Measurements from ENCODE around the gene PDRG1. TPM values are rescaled to one million over a fixed set of nuclear protein-coding genes. Genes with fewer than 3 reads are reported as not detected.
A peak's percentile ranks its signal among the peaks of the same experiment; 100 is the strongest.
"Not testable (repeated sequence)": the region's sequence is repeated elsewhere in the genome, so short reads cannot be mapped to it uniquely, and the experiment has no call there.

PDRG1 gene
- polyA plus RNA-seq, 3 donors: 3.5 to 4.4 (median 3.7) TPM

- Histone ChIP-seq H3K4me1 (ENCODE audit: control insufficient read depth in 1 of 2, insufficient read depth in 2 of 2, low read length in 2 of 2) (no peaks in the 10 kb centered on the region), H2AFZ (ENCODE audit: insufficient read depth, low read depth, low read length, poor library complexity, severe bottlenecking) (peak overlapping the region; percentile 15), H4K20me1 (ENCODE audit: insufficient read depth, low read length) (no peaks in the 10 kb centered on the region), H3K79me2 (ENCODE audit: insufficient read depth, low read length) (no peaks in the 10 kb centered on the region), H3K4me3 (replicated peaks in 1 of 3; ENCODE audit: low read depth in 2 of 3, low read length in 3 of 3) (no peak overlapping the region), H3K4me2 (replicated peaks; ENCODE audit: extremely low read depth, low read length, poor library complexity, severe bottlenecking) (no peak overlapping the region), H3K27ac (ENCODE audit: low read depth in 1 of 2, low read length in 2 of 2) (no peak overlapping the region), H3K9me3 (replicated peaks in 1 of 2; ENCODE audit: control insufficient read depth in 1 of 2, insufficient read depth in 1 of 2, low read length in 2 of 2) (no peaks in the 10 kb centered on the region), H3K27me3 (ENCODE audit: control insufficient read depth in 2 of 2, insufficient read depth in 2 of 2, low read length in 2 of 2) (no peaks in the 10 kb centered on the region), H3K9ac (ENCODE audit: insufficient read depth, low read length, poor library complexity, severe bottlenecking) (no peak overlapping the region), H3K36me3 (replicated peaks in 1 of 2; ENCODE audit: control insufficient read depth in 1 of 2, insufficient read depth in 2 of 2, low read length in 2 of 2) (no peaks in the 10 kb centered on the region)
- 100% methylated on average over 1 of the region's 5 CpGs for WGBS (ENCODE audit: insufficient coverage)
- no peak for DNase-seq
- Mint-ChIP-seq H3K27me3 (ENCODE audit: low read depth in 3 of 3) (peaks cover 2 to 5% (median 2%) of the 10 kb centered on the region in 3 donors), H3K9me3 (no peaks in the 10 kb centered on the region), H3K27ac (no peak overlapping the region), H3K4me1 (peaks cover 2% of the 10 kb centered on the region), H3K4me3 (peak overlapping the region in 1 of 2 donors; percentile 14), H3K36me3 (no peaks in the 10 kb centered on the region)
- intact Hi-C loops (cut with micrococcal nuclease): no loop called here
- no peak for TF ChIP-seq CTCF (IDR thresholded peaks at IDR 0.05)
These were observed 21.1 kb downstream of the PDRG1 start for GRCh38 chr20:31930779-31931178.

DNA sequence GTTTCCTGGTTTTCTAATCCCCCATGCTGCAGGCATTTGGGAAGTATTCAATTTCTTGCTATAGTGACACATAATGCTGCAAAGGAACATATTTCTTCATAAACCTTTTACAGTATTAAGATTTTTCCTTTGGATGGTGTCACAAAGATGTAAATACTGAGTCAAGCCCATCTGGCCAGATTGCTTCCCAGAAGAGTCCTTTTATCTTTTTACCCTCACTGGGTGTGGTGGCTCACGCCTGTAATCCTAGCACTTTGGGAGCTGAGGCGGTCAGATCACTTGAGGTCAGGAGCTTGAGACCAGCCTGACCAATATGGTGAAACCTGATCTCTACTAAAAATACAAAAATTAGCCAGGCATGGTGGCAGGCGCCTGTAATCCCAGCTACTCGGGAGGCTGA, 22.2 kb downstream of the PDRG1 start:
- 100% methylated on average over 1 of the region's 4 CpGs for WGBS (ENCODE audit: insufficient coverage)
- H3K4me3 Mint-ChIP-seq: peak overlapping the region in 1 of 2 donors; percentile 37

More for the DNA sequence above, 22.2 kb downstream of the PDRG1 start:
- H2AFZ ChIP-seq (ENCODE audit: insufficient read depth, low read depth, low read length, poor library complexity, severe bottlenecking); H3K4me2 ChIP-seq (replicated peaks; ENCODE audit: extremely low read depth, low read length, poor library complexity, severe bottlenecking); H3K9me3 Mint-ChIP-seq; DNase-seq; H3K27me3 Mint-ChIP-seq (ENCODE audit: low read depth in 3 of 3); H4K20me1 ChIP-seq (ENCODE audit: insufficient read depth, low read length); H3K27ac ChIP-seq (ENCODE audit: low read depth in 1 of 2, low read length in 2 of 2); H3K27me3 ChIP-seq (ENCODE audit: control insufficient read depth in 2 of 2, insufficient read depth in 2 of 2, low read length in 2 of 2); H3K4me1 ChIP-seq (ENCODE audit: control insufficient read depth in 1 of 2, insufficient read depth in 2 of 2, low read length in 2 of 2); H3K36me3 ChIP-seq (replicated peaks in 1 of 2; ENCODE audit: control insufficient read depth in 1 of 2, insufficient read depth in 2 of 2, low read length in 2 of 2); H3K9ac ChIP-seq (ENCODE audit: insufficient read depth, low read length, poor library complexity, severe bottlenecking); H3K79me2 ChIP-seq (ENCODE audit: insufficient read depth, low read length); H3K9me3 ChIP-seq (replicated peaks in 1 of 2; ENCODE audit: control insufficient read depth in 1 of 2, insufficient read depth in 1 of 2, low read length in 2 of 2); intact Hi-C loops (cut with micrococcal nuclease); H3K4me1 Mint-ChIP-seq; H3K36me3 Mint-ChIP-seq; H3K4me3 ChIP-seq (replicated peaks in 1 of 3; ENCODE audit: low read depth in 2 of 3, low read length in 3 of 3): not testable (repeated sequence)
- peak overlapping the region in 1 of 7 donors; percentile 72 for H3K27ac Mint-ChIP-seq
